ENCODE data around the gene HNF1A.

The HNF1A gene

GRCh38 chr12:120989687-120990086 is 11.3 kb downstream of the HNF1A start:
- no peak for DNase-seq

- no peak for DNase-seq
Measured at GRCh38 chr12:120990487-120991055, 12.2 kb downstream of the HNF1A start.

GRCh38 chr12:120991965-120992364 is 13.6 kb downstream of the HNF1A start:
- no peak for DNase-seq

DNA sequence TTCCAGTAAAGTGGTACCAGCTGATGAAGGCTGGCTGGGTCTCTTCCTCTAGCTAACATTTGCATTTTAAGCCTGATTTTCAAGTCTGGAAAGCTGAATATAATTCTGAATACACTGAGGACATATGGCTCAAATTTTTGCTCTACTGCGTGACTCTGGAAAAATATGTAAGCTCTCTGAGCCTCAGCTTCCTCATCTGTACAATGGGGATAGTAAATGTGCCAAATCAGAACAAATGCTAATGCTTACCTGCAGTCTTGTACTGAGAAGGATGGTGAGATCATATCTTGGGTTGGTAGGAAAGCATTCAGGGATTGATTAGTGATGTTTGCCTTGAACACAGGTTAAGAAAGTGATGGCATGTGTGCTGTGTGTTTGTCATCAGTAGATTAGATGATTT is 14.6 kb downstream of the HNF1A start:
- no peak for DNase-seq

- no peak for DNase-seq
Measured at GRCh38 chr12:120993496-120993895, 15.2 kb downstream of the HNF1A start.

DNA sequence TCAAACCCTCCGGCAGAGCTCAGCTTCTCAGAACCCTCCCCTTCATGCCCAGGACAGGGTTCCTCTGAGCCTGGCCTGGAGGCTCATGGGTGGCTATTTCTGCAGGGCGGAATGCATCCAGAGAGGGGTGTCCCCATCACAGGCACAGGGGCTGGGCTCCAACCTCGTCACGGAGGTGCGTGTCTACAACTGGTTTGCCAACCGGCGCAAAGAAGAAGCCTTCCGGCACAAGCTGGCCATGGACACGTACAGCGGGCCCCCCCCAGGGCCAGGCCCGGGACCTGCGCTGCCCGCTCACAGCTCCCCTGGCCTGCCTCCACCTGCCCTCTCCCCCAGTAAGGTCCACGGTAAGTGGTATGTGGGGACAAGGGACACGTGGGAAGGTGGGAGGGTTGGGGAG is 15.7 kb downstream of the HNF1A start:
- no peak for DNase-seq

DNA sequence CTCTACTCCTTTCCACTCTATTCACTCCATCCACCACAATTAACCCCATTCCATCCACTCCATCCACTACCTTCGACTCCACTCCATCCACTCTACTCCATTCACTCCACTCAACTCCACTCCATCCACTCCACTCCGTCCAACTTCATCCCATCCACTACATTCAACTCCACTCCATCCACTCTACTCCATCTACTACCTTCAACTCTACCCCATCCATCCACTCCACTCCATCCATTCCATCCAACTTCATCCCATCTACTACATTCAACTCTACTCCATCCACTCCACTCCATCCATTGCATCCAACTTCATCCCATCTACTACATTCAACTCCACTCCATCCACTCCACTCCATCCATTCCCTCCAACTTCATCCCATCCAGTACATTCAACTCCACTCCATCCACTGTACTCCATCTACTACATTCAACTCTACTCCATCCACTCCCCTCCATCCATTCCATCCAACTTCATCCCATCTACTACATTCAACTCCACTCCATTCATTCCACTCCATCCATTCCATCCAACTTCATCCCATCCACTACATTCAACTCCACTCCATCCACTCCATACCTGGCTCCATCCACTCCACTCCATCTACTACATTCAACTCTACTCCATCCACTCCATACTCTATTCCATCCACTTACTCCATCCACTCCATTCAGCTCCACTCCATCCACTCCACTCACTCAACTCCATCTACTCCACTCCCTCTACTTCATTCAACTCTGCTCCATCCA is 16.4 kb downstream of the HNF1A start:
- no peak for DNase-seq

DNA sequence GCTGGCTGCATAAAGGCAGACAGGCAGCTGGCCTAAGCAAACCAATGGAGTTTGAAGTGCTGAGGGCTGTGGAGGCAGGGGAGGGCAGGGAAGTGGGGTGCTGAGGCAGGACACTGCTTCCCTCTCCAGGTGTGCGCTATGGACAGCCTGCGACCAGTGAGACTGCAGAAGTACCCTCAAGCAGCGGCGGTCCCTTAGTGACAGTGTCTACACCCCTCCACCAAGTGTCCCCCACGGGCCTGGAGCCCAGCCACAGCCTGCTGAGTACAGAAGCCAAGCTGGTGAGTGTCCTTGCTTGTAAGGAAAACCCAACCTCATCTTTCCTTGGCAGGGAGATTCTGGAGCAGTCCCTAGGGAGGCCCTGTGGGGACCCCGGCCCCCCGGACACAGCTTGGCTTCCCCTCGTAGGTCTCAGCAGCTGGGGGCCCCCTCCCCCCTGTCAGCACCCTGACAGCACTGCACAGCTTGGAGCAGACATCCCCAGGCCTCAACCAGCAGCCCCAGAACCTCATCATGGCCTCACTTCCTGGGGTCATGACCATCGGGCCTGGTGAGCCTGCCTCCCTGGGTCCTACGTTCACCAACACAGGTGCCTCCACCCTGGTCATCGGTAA is 17.9 kb downstream of the HNF1A start:
- no peak for DNase-seq

- DNase-seq = no peak
Measured at GRCh38 chr12:120997448-120997847, 19.1 kb downstream of the HNF1A start.

DNA sequence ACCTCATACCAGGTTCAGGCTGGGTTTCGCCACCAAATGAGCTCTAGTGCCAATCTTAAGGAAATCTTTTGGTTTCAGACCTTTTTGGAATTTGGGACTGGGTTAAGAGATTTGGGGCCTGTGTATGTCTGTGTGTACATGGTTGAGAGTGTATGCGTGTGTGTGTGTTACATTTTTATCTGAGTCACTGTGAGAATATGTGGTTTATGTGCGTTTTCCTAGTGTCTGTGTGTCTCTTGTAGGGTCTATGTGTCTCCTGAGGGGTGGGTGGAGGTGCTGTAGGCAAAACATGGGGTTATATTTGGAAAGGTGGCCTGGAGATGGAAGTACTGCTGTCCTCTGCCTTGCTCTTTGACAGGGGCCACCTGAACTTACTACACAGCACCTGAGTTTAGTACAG is 20.1 kb downstream of the HNF1A start:
- DNase-seq = no peak

DNA sequence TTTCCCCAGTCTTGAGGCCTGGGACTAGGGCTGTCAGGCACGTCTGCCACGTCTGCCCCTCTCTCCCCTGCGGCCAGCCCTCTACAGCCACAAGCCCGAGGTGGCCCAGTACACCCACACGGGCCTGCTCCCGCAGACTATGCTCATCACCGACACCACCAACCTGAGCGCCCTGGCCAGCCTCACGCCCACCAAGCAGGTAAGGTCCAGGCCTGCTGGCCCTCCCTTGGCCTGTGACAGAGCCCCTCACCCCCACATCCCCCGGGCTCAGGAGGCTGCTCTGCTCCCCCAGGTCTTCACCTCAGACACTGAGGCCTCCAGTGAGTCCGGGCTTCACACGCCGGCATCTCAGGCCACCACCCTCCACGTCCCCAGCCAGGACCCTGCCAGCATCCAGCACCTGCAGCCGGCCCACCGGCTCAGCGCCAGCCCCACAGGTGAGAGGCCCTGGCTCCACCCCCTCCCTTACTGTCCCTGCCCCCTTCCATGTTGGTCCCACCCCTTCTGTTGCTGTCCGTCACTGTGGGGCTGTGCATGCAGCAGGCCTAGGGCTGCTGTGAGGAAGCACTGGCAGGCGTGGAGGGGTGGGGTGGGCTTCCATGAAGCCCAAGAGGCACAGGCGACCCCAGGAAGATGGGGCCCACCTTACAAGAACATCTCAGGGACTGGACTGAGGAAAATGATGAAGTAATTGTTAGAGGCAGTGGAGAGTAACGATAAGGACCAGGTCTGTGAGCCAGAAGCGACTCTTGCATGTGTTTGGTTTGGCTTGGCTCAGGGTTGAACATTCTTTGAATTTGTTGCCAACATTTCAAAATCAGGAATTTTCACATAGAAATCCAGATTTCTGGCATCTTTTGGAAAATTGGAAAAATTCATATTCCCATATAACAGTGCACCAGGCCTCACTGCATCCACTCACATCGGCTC is 21.1 kb downstream of the HNF1A start:
- no peak for DNase-seq

- DNase-seq = no peak
Measured at GRCh38 chr12:121000530-121000929, 22.2 kb downstream of the HNF1A start.

DNA sequence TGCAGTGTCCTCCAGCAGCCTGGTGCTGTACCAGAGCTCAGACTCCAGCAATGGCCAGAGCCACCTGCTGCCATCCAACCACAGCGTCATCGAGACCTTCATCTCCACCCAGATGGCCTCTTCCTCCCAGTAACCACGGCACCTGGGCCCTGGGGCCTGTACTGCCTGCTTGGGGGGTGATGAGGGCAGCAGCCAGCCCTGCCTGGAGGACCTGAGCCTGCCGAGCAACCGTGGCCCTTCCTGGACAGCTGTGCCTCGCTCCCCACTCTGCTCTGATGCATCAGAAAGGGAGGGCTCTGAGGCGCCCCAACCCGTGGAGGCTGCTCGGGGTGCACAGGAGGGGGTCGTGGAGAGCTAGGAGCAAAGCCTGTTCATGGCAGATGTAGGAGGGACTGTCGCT is 22.7 kb downstream of the HNF1A start:
- DNase-seq = no peak

- no peak for DNase-seq
Measured at GRCh38 chr12:121001841-121002483, 23.6 kb downstream of the HNF1A start.

- no peak for DNase-seq
Measured at GRCh38 chr12:121003650-121004049, 25.3 kb downstream of the HNF1A start.

DNA sequence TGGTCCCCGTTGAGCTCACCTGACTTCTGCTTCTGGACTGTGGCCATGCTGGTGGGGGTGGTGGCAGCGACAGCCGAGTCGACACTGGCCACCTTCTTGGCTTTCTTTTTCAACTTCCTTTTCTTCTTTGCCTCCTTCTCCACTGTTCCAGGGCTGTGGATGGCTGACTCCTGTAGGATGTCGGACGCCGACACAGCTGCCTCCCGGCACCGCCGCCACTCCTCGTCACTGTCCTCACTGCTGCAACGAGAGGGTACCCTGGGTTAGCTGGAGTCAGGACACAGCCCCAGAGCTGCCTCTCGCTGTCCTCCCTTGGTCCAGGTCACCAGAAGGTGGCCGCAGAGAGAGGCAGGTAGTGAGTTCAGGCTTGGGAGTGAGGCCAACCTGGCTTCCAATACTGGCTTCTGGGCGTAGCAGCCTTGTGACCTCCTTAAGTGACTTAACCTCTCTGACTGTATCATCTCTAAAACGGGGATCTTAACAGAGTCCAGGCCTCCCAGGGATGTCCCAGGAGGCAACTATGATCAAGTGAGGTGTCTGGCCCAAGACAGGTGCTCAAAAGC is 26.0 kb downstream of the HNF1A start:
- no peak for DNase-seq

DNA sequence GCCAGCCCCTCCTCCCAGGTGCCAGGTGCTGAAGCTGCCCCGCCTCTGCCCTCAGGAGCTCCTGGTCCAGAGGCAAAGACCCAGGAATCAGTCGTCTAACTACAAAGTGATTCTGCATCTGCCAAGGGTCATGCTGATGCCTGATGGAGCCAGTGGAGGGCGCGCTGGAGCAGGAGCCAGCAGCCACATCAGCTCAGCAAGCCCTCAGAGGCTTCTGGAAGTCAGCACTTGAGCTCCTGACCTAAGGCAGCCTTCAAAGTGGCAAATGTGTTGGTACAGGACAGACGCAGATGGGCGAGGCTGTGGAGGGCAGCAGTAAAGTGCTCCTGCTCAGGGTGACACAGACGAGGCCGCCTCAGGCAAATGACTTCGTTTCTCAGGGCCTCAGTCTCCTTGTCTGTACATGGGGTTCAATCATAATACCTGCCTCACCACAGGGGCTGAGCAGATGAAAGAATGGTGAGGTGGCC is 27.0 kb downstream of the HNF1A start:
- DNase-seq = no peak

- DNase-seq = no peak
Measured at GRCh38 chr12:121008347-121009098, 30.2 kb downstream of the HNF1A start.

- no peak for DNase-seq
Measured at GRCh38 chr12:121009741-121010140, 31.4 kb downstream of the HNF1A start.

- no peak for DNase-seq
Measured at GRCh38 chr12:121010860-121011259, 32.5 kb downstream of the HNF1A start.

DNA sequence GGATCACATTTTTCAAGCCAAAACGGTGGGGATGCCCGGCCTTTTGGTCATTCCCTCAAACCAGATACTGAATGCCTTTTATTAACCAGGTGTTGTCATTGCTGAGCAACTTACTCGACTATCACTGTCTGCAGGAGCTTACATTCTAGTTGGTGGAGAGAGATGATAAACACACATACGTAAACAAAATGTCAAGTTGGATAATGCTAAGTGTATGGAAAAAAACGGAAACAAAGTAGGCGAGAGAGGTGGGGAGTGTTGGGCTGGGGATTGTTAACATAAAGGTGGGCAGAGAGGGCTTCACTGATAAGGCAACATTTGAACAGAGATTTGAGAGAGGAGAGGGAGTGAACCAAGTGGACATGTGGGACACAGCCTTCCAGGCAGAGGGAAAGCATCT is 33.5 kb downstream of the HNF1A start:
- no peak for DNase-seq

DNA sequence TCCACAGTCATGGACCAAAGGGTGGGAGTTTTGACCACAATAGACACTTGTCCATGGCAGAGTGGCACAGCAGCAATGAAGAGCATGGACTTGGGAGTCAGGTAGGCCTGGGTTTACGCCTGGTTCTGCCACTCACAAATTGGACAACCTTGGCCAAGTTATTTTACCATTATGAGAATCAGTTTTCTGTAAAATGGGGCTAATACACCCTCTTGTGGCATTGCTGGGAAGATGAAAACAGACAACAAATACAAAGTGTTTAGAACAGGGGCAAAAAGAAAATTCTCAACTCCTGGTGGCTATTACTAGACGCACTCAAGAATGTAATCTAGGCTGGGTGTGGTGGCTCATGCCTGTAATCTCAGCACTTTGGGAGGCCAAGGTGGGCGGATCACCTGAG is 35.4 kb downstream of the HNF1A start:
- no peak for DNase-seq

Data from NK-92 treated with Interleukin-12 subunit alpha and Interleukin-12 subunit beta, amount 100 ng/mL, for 24 hours (cell line).